Central memory CD8-positive, alpha-beta T cell (primary cell): ENCODE results near the gene PCDHA4.
"Not testable (repeated sequence)": the region's sequence is repeated elsewhere in the genome, so short reads cannot be mapped to it uniquely, and the experiment has no call there.

ENCODE experiments used
- ATAC-seq: fragments of 150-1000 bp; cut with Tn5 transposase; replicated peaks from 2 replicates; pipeline ENCODE4 v1.10.0; 2022; ENCODE audit warnings: mild to moderate bottlenecking, moderate FRiP score, moderate number of reproducible peaks; ENCODE audit not compliant: poor library complexity, severe bottlenecking; ENCODE audit errors: extremely low read depth
- DNase-seq, 2 donors: peaks; one replicate each; pipeline ENCODE4 v3.0.0; 2021; ENCODE audit warnings: low spot score in 2 of 2
- H3K27ac Mint-ChIP-seq: one replicate; pipeline ENCODE4 v1.8.0; 2022; ENCODE audit warnings: low read depth, mild to moderate bottlenecking, moderate library complexity, mixed read lengths
- H3K27me3 Mint-ChIP-seq: one replicate; pipeline ENCODE4 v1.8.0; 2022; ENCODE audit warnings: mixed read lengths
- H3K36me3 Mint-ChIP-seq: one replicate; pipeline ENCODE4 v1.8.0; 2022; ENCODE audit warnings: mild to moderate bottlenecking, moderate library complexity, mixed read lengths; ENCODE audit not compliant: insufficient read depth
- H3K4me1 Mint-ChIP-seq: one replicate; pipeline ENCODE4 v1.8.0; 2022; ENCODE audit warnings: mixed read lengths
- H3K4me3 Mint-ChIP-seq: one replicate; pipeline ENCODE4 v1.8.0; 2022; ENCODE audit warnings: mild to moderate bottlenecking, moderate library complexity, mixed read lengths
- H3K9me3 Mint-ChIP-seq: one replicate; pipeline ENCODE4 v1.8.0; 2022; ENCODE audit warnings: mixed read lengths

The PCDHA4 gene

DNA sequence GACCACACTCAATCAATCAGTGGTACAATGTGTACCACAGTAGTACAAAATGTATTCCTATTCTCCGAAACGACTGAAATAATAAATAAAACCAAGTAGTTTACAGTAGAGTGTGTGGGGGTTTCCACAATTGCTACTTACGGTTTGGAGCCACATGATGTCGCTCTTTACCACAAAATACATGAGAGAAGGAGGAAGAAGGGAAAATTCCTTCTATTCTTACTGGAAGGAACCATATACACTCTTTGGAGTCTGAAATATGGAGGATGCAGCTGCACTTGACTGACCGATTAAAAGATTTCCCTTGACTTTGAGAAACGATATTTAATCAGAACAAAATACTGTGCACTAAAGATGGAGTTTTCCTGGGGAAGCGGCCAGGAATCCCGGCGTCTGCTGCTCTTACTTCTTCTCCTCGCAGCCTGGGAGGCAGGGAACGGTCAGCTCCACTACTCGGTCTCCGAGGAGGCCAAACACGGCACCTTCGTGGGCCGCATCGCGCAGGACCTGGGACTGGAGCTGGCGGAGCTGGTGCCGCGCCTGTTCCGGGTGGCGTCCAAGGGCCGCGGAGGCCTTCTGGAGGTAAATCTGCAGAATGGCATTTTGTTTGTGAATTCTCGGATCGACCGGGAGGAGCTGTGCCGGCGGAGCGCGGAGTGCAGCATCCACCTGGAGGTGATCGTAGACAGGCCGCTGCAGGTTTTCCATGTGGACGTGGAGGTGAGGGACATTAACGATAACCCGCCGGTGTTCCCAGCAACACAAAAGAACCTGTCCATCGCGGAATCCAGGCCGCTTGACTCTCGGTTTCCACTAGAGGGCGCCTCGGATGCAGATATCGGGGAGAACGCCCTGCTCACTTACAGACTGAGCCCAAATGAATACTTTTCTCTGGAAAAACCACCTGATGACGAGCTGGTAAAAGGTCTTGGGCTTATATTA is at the start of gene PCDHA4:
PCDHA4 (plus strand) TSS at position 235 of the 942 bp plus-strand sequence.
- DNase-seq = no peak
- ATAC-seq = no peak
- Mint-ChIP-seq H3K4me3 (no peak within 1 kb of the TSS), H3K27ac (no peak within 1 kb of the TSS), H3K27me3 (peaks cover 34% of the 10 kb centered on the region), H3K9me3 (no peaks in the 10 kb centered on the region), H3K4me1 (no peaks in the 10 kb centered on the region), H3K36me3 (no peaks in the 10 kb centered on the region)

DNA sequence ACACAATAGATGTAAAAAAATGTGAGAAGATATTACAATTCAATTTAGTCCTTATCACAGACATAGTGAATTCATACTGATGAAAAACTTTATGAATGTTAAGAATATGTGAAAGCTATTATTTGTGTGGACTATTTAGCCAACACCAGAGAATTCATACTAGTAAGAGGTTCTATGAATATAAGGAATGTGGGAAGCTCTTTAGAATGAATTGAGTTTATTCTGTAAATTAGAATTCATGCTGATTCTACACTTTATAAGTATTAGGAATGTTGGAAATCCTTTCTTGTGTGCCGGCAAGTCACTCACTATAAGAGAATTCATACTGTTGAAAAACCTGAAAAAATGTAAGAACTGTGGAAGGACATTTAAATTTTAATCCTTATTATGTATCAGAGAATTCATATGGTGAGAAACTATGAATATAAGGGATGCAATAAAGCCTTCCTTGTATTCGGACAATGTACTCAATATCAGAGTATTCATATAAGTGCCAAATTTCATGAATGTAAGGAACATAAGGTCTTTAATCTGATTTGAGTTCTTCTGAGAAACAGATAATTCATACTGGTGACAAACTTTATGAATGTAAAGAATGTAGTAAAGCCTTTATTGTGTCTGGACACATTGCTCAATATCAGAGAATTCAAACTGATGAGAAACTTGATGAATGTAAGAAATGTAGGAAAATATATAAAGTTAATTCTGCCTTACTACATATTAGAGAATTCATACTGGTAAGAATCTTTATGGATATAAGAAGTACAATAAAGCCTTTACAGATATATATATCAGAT is 42.5 kb upstream of the PCDHA4 start:
- ATAC-seq = no peak
- DNase-seq = no peak
- H3K36me3 Mint-ChIP-seq = no peaks in the 10 kb centered on the region
- no peak overlapping the region for H3K27ac Mint-ChIP-seq
- no peak overlapping the region for H3K4me3 Mint-ChIP-seq
- H3K4me1 Mint-ChIP-seq = no peaks in the 10 kb centered on the region
- no peaks in the 10 kb centered on the region for H3K27me3 Mint-ChIP-seq
- peaks cover 17% of the 10 kb centered on the region for H3K9me3 Mint-ChIP-seq

DNA sequence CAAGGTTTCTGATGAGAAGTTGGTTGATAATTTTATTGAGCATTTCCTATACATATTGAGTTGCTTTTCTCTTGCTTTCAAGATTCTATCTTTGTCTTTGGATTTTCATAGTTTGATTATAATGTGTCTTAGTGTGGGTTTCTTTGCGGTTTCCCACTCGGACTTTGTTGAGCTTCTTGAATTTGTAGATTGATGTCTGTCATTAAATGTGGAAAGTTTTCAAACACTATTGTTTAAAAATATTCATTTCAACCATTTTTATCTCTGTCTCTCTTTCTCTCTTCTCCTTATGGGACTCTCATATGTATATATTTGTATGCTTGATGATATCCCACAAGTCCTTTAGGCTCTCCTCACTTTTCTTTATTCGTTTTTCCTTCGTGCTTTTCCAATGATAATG is 39.4 kb upstream of the PCDHA4 start:
- no peaks in the 10 kb centered on the region for H3K36me3 Mint-ChIP-seq
- no peak overlapping the region for H3K27ac Mint-ChIP-seq
- no peak for DNase-seq
- no peaks in the 10 kb centered on the region for H3K27me3 Mint-ChIP-seq
- H3K9me3 Mint-ChIP-seq = peaks cover 17% of the 10 kb centered on the region
- no peaks in the 10 kb centered on the region for H3K4me1 Mint-ChIP-seq
- ATAC-seq = no peak
- no peak overlapping the region for H3K4me3 Mint-ChIP-seq

- H3K36me3 Mint-ChIP-seq = no peaks in the 10 kb centered on the region
- H3K4me3 Mint-ChIP-seq = no peak overlapping the region
- no peak for DNase-seq
- H3K4me1 Mint-ChIP-seq = no peaks in the 10 kb centered on the region
- ATAC-seq = no peak
- H3K9me3 Mint-ChIP-seq = peaks cover 22% of the 10 kb centered on the region
- peaks cover 33% of the 10 kb centered on the region for H3K27me3 Mint-ChIP-seq
- no peak overlapping the region for H3K27ac Mint-ChIP-seq
Observed at GRCh38 chr5:140780512-140780911, 26.4 kb upstream of the PCDHA4 start.

GRCh38 chr5:140785905-140786686 is 20.8 kb upstream of the PCDHA4 start, which contains the start of gene PCDHA1:
PCDHA1 (plus strand) TSS chr5:140786140.
- H3K4me3 Mint-ChIP-seq = no peak within 1 kb of the TSS
- DNase-seq (no peak), ATAC-seq (no peak)
- peaks cover 1% of the 10 kb centered on the region for H3K36me3 Mint-ChIP-seq
- H3K4me1 Mint-ChIP-seq = no peaks in the 10 kb centered on the region
- H3K27ac Mint-ChIP-seq = no peak within 1 kb of the TSS
- peaks cover 8% of the 10 kb centered on the region for H3K9me3 Mint-ChIP-seq
- peaks cover 28% of the 10 kb centered on the region for H3K27me3 Mint-ChIP-seq

GRCh38 chr5:140787422-140787821 is 19.4 kb upstream of the PCDHA4 start:
- ATAC-seq, H3K36me3 Mint-ChIP-seq, H3K9me3 Mint-ChIP-seq, H3K27ac Mint-ChIP-seq, H3K4me1 Mint-ChIP-seq, H3K4me3 Mint-ChIP-seq, DNase-seq: not testable (repeated sequence)
- H3K27me3 Mint-ChIP-seq = peaks cover 40% of the 10 kb centered on the region

- peaks cover 46% of the 10 kb centered on the region for H3K27me3 Mint-ChIP-seq
- DNase-seq, H3K4me1 Mint-ChIP-seq, H3K36me3 Mint-ChIP-seq, H3K9me3 Mint-ChIP-seq, H3K27ac Mint-ChIP-seq, ATAC-seq, H3K4me3 Mint-ChIP-seq: not testable (repeated sequence)
Observed at GRCh38 chr5:140787849-140788504, 18.9 kb upstream of the PCDHA4 start.

- H3K4me1 Mint-ChIP-seq = no peaks in the 10 kb centered on the region
- DNase-seq (no peak), ATAC-seq (no peak)
- H3K27ac Mint-ChIP-seq = no peak overlapping the region
- no peaks in the 10 kb centered on the region for H3K9me3 Mint-ChIP-seq
- no peak overlapping the region for H3K4me3 Mint-ChIP-seq
- peaks cover 39% of the 10 kb centered on the region for H3K27me3 Mint-ChIP-seq
- H3K36me3 Mint-ChIP-seq = peaks cover under 1% of the 10 kb centered on the region
Observed at GRCh38 chr5:140791089-140791488, 15.8 kb upstream of the PCDHA4 start.

GRCh38 chr5:140794595-140795258 is 12.1 kb upstream of the PCDHA4 start, which contains the start of gene PCDHA2:
PCDHA2 (plus strand) TSS chr5:140794852.
- H3K27me3 Mint-ChIP-seq = peaks cover 37% of the 10 kb centered on the region
- H3K36me3 Mint-ChIP-seq = no peaks in the 10 kb centered on the region
- H3K4me3 Mint-ChIP-seq = no peak within 1 kb of the TSS
- DNase-seq (no peak), ATAC-seq (no peak)
- H3K9me3 Mint-ChIP-seq = no peaks in the 10 kb centered on the region
- no peak within 1 kb of the TSS for H3K27ac Mint-ChIP-seq
- H3K4me1 Mint-ChIP-seq = no peaks in the 10 kb centered on the region

DNA sequence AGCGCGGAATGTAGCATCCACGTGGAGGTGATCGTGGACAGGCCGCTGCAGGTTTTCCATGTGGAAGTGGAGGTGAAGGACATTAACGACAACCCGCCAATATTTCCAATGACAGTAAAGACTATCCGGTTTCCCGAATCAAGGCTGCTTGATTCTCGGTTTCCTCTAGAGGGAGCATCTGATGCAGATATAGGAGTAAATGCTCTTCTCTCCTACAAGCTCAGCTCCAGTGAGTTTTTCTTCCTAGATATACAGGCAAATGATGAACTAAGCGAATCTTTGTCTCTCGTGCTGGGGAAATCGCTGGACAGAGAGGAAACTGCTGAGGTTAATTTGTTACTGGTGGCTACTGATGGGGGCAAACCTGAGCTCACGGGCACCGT is 11.6 kb upstream of the PCDHA4 start:
- no peaks in the 10 kb centered on the region for H3K9me3 Mint-ChIP-seq
- no peak overlapping the region for H3K27ac Mint-ChIP-seq
- H3K4me3 Mint-ChIP-seq = no peak overlapping the region
- DNase-seq = no peak
- H3K4me1 Mint-ChIP-seq = no peaks in the 10 kb centered on the region
- no peak for ATAC-seq
- no peaks in the 10 kb centered on the region for H3K36me3 Mint-ChIP-seq
- peaks cover 38% of the 10 kb centered on the region for H3K27me3 Mint-ChIP-seq

DNA sequence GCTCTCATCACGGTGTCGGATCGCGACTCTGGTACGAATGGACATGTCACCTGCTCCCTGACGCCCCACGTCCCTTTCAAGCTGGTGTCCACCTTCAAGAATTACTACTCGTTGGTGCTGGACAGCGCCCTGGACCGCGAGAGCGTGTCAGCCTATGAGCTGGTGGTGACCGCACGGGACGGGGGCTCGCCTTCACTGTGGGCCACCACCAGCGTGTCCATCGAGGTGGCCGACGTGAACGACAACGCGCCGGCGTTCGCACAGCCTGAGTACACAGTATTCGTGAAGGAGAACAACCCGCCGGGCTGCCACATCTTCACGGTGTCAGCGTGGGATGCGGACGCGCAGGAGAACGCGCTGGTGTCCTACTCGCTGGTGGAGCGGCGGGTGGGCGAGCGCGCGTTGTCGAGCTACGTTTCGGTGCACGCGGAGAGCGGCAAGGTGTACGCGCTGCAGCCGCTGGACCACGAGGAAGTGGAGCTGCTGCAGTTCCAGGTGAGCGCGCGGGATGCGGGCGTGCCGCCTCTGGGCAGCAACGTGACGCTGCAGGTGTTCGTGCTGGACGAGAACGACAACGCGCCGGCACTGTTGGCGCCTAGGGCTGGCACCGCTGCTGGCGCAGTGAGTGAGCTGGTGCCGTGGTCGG is 10.7 kb upstream of the PCDHA4 start:
- H3K36me3 Mint-ChIP-seq, ATAC-seq, DNase-seq, H3K4me1 Mint-ChIP-seq, H3K4me3 Mint-ChIP-seq, H3K27ac Mint-ChIP-seq, H3K9me3 Mint-ChIP-seq: not testable (repeated sequence)
- peaks cover 33% of the 10 kb centered on the region for H3K27me3 Mint-ChIP-seq
